Epidermal melanocyte (primary cell): ENCODE data around the gene MGAT5B.

Source experiments
- DNase-seq: peaks from one replicate; pipeline ENCODE4 v3.0.0; 2011; ENCODE audit warnings: low spot score; ENCODE audit not compliant: insufficient read length

The MGAT5B gene

DNA sequence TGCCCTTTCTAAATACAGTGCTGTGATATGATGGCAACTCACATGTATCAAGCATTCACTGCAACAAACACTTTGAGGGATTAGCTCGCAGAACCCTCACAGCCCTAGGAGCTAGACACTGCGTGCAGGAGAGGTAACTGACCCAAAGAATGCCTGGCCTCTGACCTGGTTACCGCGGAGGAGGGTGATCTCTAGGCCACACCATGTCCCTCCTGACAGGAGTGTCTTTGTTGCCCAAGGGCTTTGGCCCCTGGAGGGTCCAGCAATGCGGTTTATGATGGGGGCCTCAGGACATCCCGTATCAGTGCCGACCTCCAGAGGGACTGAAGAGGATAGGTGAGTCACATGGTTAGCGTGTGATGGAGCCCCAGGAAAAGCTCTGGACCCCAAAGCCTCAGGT lies 130.6 kb downstream of the MGAT5B start:
- no peak for DNase-seq
